Measurements from ENCODE around the gene PNKD.

GRCh38 chr2:218256612-218257350, 13.5 kb upstream of the PNKD start:
- TF ChIP-seq POLR2AphosphoS5 (IDR thresholded peaks at IDR 0.05; ENCODE audit: low read length) (no peak), POLR2A (IDR thresholded peaks at IDR 0.05; ENCODE audit: low read depth, low read length) (no peak), BHLHE40 (IDR thresholded peaks at IDR 0.05; ENCODE audit: borderline replicate concordance in 1 of 2, low read depth in 2 of 2, low read length in 1 of 2) (no peak), SKIL (IDR thresholded peaks at IDR 0.05; ENCODE audit: low read depth, poor library complexity, severe bottlenecking) (no peak), MYC (IDR thresholded peaks at IDR 0.05; ENCODE audit: insufficient read depth, insufficient read length, insufficient replicate concordance, low read length, severe bottlenecking) (no peak), CTCF (IDR thresholded peaks at IDR 0.05 in 2 of 3, conservative IDR thresholded peaks at IDR 0.05 in 1 of 3; ENCODE audit: control insufficient read depth in 2 of 3, extremely low read depth in 1 of 3, insufficient read depth in 1 of 3, low read depth in 3 of 3, low read length in 3 of 3) (no peak), ZBTB40 (IDR thresholded peaks at IDR 0.05; ENCODE audit: borderline replicate concordance) (no peak), RCOR1 (conservative IDR thresholded peaks at IDR 0.05; ENCODE audit: low read depth, low read length) (no peak), YY1 (IDR thresholded peaks at IDR 0.05; ENCODE audit: low read depth, low read length) (no peak), EP300 (IDR thresholded peaks at IDR 0.05; ENCODE audit: borderline replicate concordance in 1 of 2, control insufficient read depth in 1 of 2, low read depth in 2 of 2, low read length in 2 of 2) (no peak), NFIC (IDR thresholded peaks at IDR 0.05; ENCODE audit: low read depth, low read length) (no peak)
